Right lobe of liver (tissue), 6 donors: ENCODE data around the gene RIMBP2. TPM values are rescaled to one million over a fixed set of nuclear protein-coding genes. Genes with fewer than 3 reads are reported as not detected.

Experiments
- ATAC-seq, 4 donors: fragments of 200-7000 bp; cut with Tn5 transposase; one replicate each; pipeline ENCODE4 v1.9.1; 2020; ENCODE audit warnings: mild to moderate bottlenecking in 4 of 4, moderate library complexity in 4 of 4
- DNase-seq, 3 donors: peaks; one replicate each; pipeline ENCODE4 v3.0.0-alpha.2; 2020
- H3K27ac ChIP-seq, 3 donors: fragments of 200-600 bp; one replicate each; pipeline ENCODE4 v1.8.0; 2022
- H3K27me3 ChIP-seq, 2 donors: fragments of 200-600 bp; one replicate each; pipeline ENCODE4 v1.8.0; 2022
- H3K36me3 ChIP-seq, 4 donors: fragments of 200-600 bp; sonication (generic) in 1 of 4; one replicate each; pipeline versions ENCODE4 v1.5.1 to v1.8.0; 2017 to 2022; ENCODE audit warnings: control low read depth in 1 of 4
- H3K4me1 ChIP-seq, 4 donors: fragments of 200-600 bp; sonication (generic) in 1 of 4; one replicate each; pipeline versions ENCODE4 v1.5.1 to v1.8.0; 2017 to 2022; ENCODE audit warnings: control low read depth in 1 of 4
- H3K4me3 ChIP-seq, 3 donors: fragments of 200-600 bp; one replicate each; pipeline ENCODE4 v1.8.0; 2022
- H3K9me3 ChIP-seq, 4 donors: fragments of 200-600 bp; sonication (generic) in 1 of 4; one replicate each; pipeline versions ENCODE4 v1.5.1 to v1.8.0; 2017 to 2022; ENCODE audit warnings: control low read depth in 1 of 4
- POLR2A ChIP-seq: fragments of 450-650 bp; IDR thresholded peaks from one replicate; pipeline ENCODE4 v1.6.1; 2017; ENCODE audit warnings: antibody characterized with exemption, mild to moderate bottlenecking
- WGBS: methylation state at CpG from one replicate; pipeline ENCODE4 v1.1.6; 2018; ENCODE audit warnings: low coverage, low lambda C conversion rate; ENCODE audit not compliant: insufficient coverage; ENCODE audit errors: missing lambda C conversion rate; 5-methylcytosine and 5-hydroxymethylcytosine counted together
- intact Hi-C, 2 donors: fragments of 100-400 bp; cut with DNase I; formaldehyde crosslinking; loops; one replicate each; pipeline versions ENCODE4 v1.11.2 to v1.14.1; 2022
- total RNA-seq, 6 experiments: library from RNA; depleted of rRNA in 2 of 6; stranded (reverse); fragments of >200 nt in 2 of 6; fragmentation: NEBNext Ultra II Directional in 3 of 6; extraction: Animal tissue kit (Norgen Biotek cat#: 25700) in 3 of 6; gene quantifications; one replicate each; pipeline versions ENCODE4 v1.1.0 to v1.2.4, GENCODE V29; 2016 to 2023
- TF ChIP-seq, protein P1 (sequence below), 4 donors: fragments of 200-600 bp in 3 of 4; fragments of 450-650 bp in 1 of 4; IDR thresholded peaks; one replicate each; pipeline versions ENCODE4 v1.5.1 to v1.8.0; 2016 to 2022; ENCODE audit warnings: antibody characterized with exemption in 4 of 4, mild to moderate bottlenecking in 2 of 4
- donor health status: DM: no; HTN: yes; CAD: no.
- donor health status: DM: no; HTN: no; CAD: no.
- donor health status: DM: no; HTN: no; CAD: no.
- donor health status: DM: no; HTN: yes; CAD: no.
- donor health status: DM: no; HTN: yes; CAD: no.

RIMBP2 gene
- total RNA-seq, 6 experiments from 2014 or later = 0.04 to 0.19 TPM; not detected in 4

DNA sequence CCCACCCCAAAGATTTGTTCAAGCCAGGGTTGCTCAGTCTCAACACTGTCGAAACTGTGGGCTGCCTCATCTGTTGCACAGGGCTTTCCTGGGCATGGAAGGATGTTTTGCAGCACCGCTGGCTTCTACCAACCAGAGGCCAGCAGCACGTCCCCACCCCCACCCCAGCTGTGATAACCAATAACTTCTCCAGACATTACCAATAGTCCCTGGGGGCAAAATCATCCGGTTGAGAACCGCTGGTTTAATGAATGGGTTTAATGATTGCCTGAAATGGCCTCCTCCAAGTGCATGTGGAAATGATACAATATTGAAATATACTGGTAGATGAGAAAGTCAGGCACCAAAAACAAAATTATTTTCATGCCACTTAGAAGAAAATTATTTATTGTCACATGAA is 44.5 kb downstream of the RIMBP2 start:
- Histone ChIP-seq H3K4me3 (no peak overlapping the region), H3K9me3 (no peaks in the 10 kb centered on the region), H3K4me1 (no peaks in the 10 kb centered on the region), H3K27ac (no peak overlapping the region), H3K36me3 (no peaks in the 10 kb centered on the region), H3K27me3 (no peaks in the 10 kb centered on the region)
- DNase-seq = no peak
- intact Hi-C loops = no loop called here
- no peak for ATAC-seq
- no peak for TF ChIP-seq POLR2A
- TF ChIP-seq, protein P1, sequence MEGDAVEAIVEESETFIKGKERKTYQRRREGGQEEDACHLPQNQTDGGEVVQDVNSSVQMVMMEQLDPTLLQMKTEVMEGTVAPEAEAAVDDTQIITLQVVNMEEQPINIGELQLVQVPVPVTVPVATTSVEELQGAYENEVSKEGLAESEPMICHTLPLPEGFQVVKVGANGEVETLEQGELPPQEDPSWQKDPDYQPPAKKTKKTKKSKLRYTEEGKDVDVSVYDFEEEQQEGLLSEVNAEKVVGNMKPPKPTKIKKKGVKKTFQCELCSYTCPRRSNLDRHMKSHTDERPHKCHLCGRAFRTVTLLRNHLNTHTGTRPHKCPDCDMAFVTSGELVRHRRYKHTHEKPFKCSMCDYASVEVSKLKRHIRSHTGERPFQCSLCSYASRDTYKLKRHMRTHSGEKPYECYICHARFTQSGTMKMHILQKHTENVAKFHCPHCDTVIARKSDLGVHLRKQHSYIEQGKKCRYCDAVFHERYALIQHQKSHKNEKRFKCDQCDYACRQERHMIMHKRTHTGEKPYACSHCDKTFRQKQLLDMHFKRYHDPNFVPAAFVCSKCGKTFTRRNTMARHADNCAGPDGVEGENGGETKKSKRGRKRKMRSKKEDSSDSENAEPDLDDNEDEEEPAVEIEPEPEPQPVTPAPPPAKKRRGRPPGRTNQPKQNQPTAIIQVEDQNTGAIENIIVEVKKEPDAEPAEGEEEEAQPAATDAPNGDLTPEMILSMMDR (IDR thresholded peaks at IDR 0.05) = no peak
- 74% methylated on average over 5 of the region's 5 CpGs for WGBS

- H3K36me3 ChIP-seq = no peaks in the 10 kb centered on the region
- H3K27ac ChIP-seq = no peak overlapping the region
- intact Hi-C loops = no loop called here
- TF ChIP-seq, protein P1 (IDR thresholded peaks at IDR 0.05) = no peak
- TF ChIP-seq POLR2A = no peak
- no peaks in the 10 kb centered on the region for H3K4me1 ChIP-seq
- no peaks in the 10 kb centered on the region for H3K27me3 ChIP-seq
- no peak overlapping the region for H3K4me3 ChIP-seq
- H3K9me3 ChIP-seq = no peaks in the 10 kb centered on the region
- WGBS = 66% methylated on average over 7 of the region's 8 CpGs
- DNase-seq (no peak), ATAC-seq (no peak)
These were observed 46.3 kb downstream of the RIMBP2 start for GRCh38 chr12:130669797-130670196.

DNA sequence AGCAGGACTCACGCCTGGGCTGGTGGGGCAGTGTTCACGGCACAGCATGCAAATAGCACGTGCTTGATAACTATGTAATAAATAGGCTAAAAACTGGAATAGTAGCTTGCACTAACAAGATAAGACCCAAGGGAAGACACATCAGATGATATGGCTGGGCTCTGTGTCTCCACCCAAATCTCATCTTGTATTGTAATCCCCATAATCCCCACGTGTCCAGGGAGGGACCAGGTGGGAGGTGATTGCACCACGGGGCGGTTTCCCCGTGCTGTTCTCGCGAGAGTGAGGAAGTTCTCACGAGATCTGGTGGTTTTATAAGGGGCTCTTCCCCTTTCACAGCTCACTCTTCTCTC is 46.9 kb downstream of the RIMBP2 start:
- Histone ChIP-seq H3K27ac (no peak overlapping the region), H3K9me3 (no peaks in the 10 kb centered on the region), H3K4me3 (no peak overlapping the region), H3K36me3 (no peaks in the 10 kb centered on the region), H3K27me3 (no peaks in the 10 kb centered on the region), H3K4me1 (no peaks in the 10 kb centered on the region)
- TF ChIP-seq, protein P1 (IDR thresholded peaks at IDR 0.05) = no peak
- TF ChIP-seq POLR2A = no peak
- ATAC-seq (no peak), DNase-seq (no peak)
- intact Hi-C loops = no loop called here
- WGBS = 24% methylated on average over 4 of the region's 10 CpGs

- no peak for DNase-seq
- Histone ChIP-seq H3K4me1 (no peaks in the 10 kb centered on the region), H3K36me3 (no peaks in the 10 kb centered on the region), H3K27me3 (no peaks in the 10 kb centered on the region), H3K4me3 (no peak overlapping the region), H3K9me3 (no peaks in the 10 kb centered on the region), H3K27ac (no peak overlapping the region)
- peak in 1 of 4 donors; percentile 14 for ATAC-seq
- TF ChIP-seq POLR2A = no peak
- TF ChIP-seq, protein P1 (IDR thresholded peaks at IDR 0.05) = no peak
- intact Hi-C loops = no loop called here
- 54% methylated on average over 6 of the region's 20 CpGs for WGBS
These were observed 47.6 kb downstream of the RIMBP2 start for GRCh38 chr12:130668286-130669204.
